ENCODE results near the gene SOCS4.

The SOCS4 gene

DNA sequence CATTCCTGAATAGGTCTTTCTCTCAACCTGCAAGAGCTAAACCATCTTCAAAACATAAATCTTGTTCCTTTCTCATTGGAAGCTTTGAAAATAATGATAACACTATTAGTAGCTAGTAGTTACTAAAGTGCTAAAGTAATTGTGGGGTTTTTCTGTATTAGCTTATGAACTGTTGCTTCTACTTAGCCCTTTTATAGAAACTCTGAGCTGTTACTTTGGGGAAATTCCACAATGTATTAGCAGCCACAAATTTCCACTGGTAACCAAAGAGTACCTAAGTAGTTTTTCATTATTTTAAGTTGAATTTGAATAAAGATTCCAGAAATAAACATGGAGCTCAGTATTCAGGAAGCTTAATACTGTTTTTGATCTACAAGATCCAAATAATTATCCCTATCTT is 18.1 kb downstream of the SOCS4 start:
- no peaks in the 10 kb centered on the region for H3K27me3 ChIP-seq (ENCODE audit: control insufficient read depth, low read length)
- H3K9me3 ChIP-seq (ENCODE audit: control insufficient read depth, insufficient read depth, low read length) = no peaks in the 10 kb centered on the region
- no peak overlapping the region for H3K4me3 ChIP-seq (ENCODE audit: low read length)
- no peaks in the 10 kb centered on the region for H4K20me1 ChIP-seq (ENCODE audit: control insufficient read depth, insufficient read depth, low read depth, low read length)
- no peak overlapping the region for H3K4me2 ChIP-seq (ENCODE audit: low read length)
- TF ChIP-seq EZH2phosphoT487 (IDR thresholded peaks at IDR 0.05; ENCODE audit: borderline replicate concordance, low read length) = no peak
- TF ChIP-seq, protein P1, sequence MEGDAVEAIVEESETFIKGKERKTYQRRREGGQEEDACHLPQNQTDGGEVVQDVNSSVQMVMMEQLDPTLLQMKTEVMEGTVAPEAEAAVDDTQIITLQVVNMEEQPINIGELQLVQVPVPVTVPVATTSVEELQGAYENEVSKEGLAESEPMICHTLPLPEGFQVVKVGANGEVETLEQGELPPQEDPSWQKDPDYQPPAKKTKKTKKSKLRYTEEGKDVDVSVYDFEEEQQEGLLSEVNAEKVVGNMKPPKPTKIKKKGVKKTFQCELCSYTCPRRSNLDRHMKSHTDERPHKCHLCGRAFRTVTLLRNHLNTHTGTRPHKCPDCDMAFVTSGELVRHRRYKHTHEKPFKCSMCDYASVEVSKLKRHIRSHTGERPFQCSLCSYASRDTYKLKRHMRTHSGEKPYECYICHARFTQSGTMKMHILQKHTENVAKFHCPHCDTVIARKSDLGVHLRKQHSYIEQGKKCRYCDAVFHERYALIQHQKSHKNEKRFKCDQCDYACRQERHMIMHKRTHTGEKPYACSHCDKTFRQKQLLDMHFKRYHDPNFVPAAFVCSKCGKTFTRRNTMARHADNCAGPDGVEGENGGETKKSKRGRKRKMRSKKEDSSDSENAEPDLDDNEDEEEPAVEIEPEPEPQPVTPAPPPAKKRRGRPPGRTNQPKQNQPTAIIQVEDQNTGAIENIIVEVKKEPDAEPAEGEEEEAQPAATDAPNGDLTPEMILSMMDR (IDR thresholded peaks at IDR 0.05; ENCODE audit: low read depth, low read length, poor library complexity, severe bottlenecking) = no peak
- no peak overlapping the region for H3K27ac ChIP-seq (ENCODE audit: low read depth, low read length)
- H3F3A ChIP-seq (ENCODE audit: control insufficient read depth, insufficient read depth) = peaks cover 40% of the 10 kb centered on the region
- H3K4me1 ChIP-seq (ENCODE audit: control insufficient read depth, low read length) = no peaks in the 10 kb centered on the region
- H3K36me3 ChIP-seq (ENCODE audit: control insufficient read depth, low read length) = peaks cover 33% of the 10 kb centered on the region
- H3K9me2 ChIP-seq (replicated peaks; ENCODE audit: control insufficient read depth, low read length) = no peaks in the 10 kb centered on the region
- peaks cover 13% of the 10 kb centered on the region for H3K79me2 ChIP-seq (ENCODE audit: control insufficient read depth, low read length)

DNA sequence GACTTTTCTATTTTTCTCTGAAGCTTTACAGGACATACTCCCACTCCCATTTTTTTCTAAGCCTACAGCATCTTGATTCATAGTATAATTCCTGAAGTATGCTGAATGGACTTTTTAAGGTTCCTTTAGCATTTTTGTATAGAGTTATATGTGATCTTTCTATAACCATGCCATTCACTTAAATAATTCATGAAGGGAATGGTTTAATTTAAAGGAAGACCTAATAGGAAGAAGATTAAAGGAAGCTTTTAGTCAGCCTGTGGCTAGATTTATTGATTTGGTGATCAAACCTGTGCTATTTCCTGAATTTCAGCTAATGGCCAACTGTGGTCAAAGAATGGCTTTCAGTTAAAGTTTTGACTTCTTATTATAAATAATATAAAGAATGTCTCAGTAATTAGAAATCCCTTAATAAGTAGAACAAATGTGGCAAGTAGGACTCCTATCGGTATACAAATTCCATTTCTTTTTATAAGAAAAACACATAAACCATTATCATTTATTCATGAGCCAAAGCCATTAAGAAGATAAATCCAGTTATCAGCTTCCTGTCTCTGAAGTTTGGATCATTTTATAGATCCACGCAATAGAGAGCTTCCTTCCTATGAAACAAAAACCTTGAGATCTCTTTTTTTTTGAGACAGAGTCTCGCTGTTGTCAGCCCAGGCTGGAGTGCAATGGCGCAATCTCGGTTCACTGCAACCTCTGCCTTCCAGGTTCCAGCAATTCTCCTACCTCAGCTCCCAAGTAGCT is 20.4 kb downstream of the SOCS4 start:
- no peak overlapping the region for H3K4me2 ChIP-seq (ENCODE audit: low read length)
- H4K20me1 ChIP-seq (ENCODE audit: control insufficient read depth, insufficient read depth, low read depth, low read length) = peaks cover 4% of the 10 kb centered on the region; the same call in 1 of the 2 replicates
- H3K9me3 ChIP-seq (ENCODE audit: control insufficient read depth, insufficient read depth, low read length) = no peaks in the 10 kb centered on the region
- TF ChIP-seq, protein P1 (IDR thresholded peaks at IDR 0.05; ENCODE audit: low read depth, low read length, poor library complexity, severe bottlenecking) = no peak
- TF ChIP-seq EZH2phosphoT487 (IDR thresholded peaks at IDR 0.05; ENCODE audit: borderline replicate concordance, low read length) = no peak
- no peaks in the 10 kb centered on the region for H3K9me2 ChIP-seq (replicated peaks; ENCODE audit: control insufficient read depth, low read length)
- no peaks in the 10 kb centered on the region for H3K27me3 ChIP-seq (ENCODE audit: control insufficient read depth, low read length)
- peaks cover 40% of the 10 kb centered on the region for H3F3A ChIP-seq (ENCODE audit: control insufficient read depth, insufficient read depth)
- H3K36me3 ChIP-seq (ENCODE audit: control insufficient read depth, low read length) = peaks cover 35% of the 10 kb centered on the region
- H3K27ac ChIP-seq (ENCODE audit: low read depth, low read length) = no peak overlapping the region
- H3K4me3 ChIP-seq (ENCODE audit: low read length) = no peak overlapping the region
- peaks cover 7% of the 10 kb centered on the region for H3K4me1 ChIP-seq (ENCODE audit: control insufficient read depth, low read length)
- H3K79me2 ChIP-seq (ENCODE audit: control insufficient read depth, low read length) = peaks cover 10% of the 10 kb centered on the region

DNA sequence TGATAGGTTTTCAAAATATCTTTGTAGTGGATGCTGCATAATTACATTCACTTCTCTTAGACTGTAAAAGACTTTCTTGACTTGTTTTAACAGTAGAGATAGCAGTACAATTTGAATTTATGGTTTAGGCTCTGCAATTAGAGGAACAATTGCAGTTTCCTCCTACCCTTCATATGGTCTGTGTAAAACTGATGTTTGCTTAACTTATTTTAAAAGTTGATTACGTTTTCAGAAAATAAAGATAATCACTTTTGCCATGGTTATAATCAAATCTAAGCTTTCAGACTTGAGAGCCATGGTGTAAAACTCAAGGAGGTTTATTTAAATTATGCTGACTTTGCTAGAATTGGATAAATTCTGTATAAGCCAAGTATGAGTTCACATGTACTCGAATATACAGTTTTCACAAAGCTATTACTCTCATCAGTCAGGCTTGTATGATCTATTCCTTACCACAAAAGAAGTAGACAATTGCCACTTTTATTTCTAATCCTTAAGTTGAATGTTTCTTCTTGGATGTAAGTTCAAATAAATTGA is 21.9 kb downstream of the SOCS4 start:
- peaks cover 35% of the 10 kb centered on the region for H3K36me3 ChIP-seq (ENCODE audit: control insufficient read depth, low read length)
- no peak overlapping the region for H3K4me2 ChIP-seq (ENCODE audit: low read length)
- peaks cover 25% of the 10 kb centered on the region for H3K79me2 ChIP-seq (ENCODE audit: control insufficient read depth, low read length)
- peaks cover 40% of the 10 kb centered on the region for H3F3A ChIP-seq (ENCODE audit: control insufficient read depth, insufficient read depth)
- no peak for TF ChIP-seq EZH2phosphoT487 (IDR thresholded peaks at IDR 0.05; ENCODE audit: borderline replicate concordance, low read length)
- TF ChIP-seq, protein P1 (IDR thresholded peaks at IDR 0.05; ENCODE audit: low read depth, low read length, poor library complexity, severe bottlenecking) = no peak
- no peaks in the 10 kb centered on the region for H3K9me2 ChIP-seq (replicated peaks; ENCODE audit: control insufficient read depth, low read length)
- no peaks in the 10 kb centered on the region for H3K27me3 ChIP-seq (ENCODE audit: control insufficient read depth, low read length)
- peaks cover 21% of the 10 kb centered on the region for H3K4me1 ChIP-seq (ENCODE audit: control insufficient read depth, low read length)
- no peak overlapping the region for H3K27ac ChIP-seq (ENCODE audit: low read depth, low read length)
- H3K4me3 ChIP-seq (ENCODE audit: low read length) = no peak overlapping the region
- peaks cover 18% of the 10 kb centered on the region for H4K20me1 ChIP-seq (ENCODE audit: control insufficient read depth, insufficient read depth, low read depth, low read length)
- H3K9me3 ChIP-seq (ENCODE audit: control insufficient read depth, insufficient read depth, low read length) = no peaks in the 10 kb centered on the region
